HEK293 (cell line): Measurements from ENCODE around the gene CASQ2.

Experiments
- CTCF ChIP-seq: fragments of 450-650 bp; formaldehyde crosslinking; IDR thresholded peaks from 2 replicates; pipeline ENCODE4 v1.5.1; 2016; ENCODE audit warnings: missing biosample characterization, missing genetic modification characterization
- MEIS1 ChIP-seq: sonication (generic); formaldehyde crosslinking; IDR thresholded peaks from 2 replicates; pipeline ENCODE4 v1.8.1; 2022; ENCODE audit warnings: missing genetic modification reagents, mild to moderate bottlenecking, borderline replicate concordance
- PBX3 ChIP-seq: sonication (generic); formaldehyde crosslinking; IDR thresholded peaks from 2 replicates; pipeline ENCODE4 v1.8.1; 2022; ENCODE audit warnings: mild to moderate bottlenecking, moderate library complexity, missing genetic modification reagents
- SP2 ChIP-seq: fragments of 450-650 bp; formaldehyde crosslinking; IDR thresholded peaks from 2 replicates; pipeline ENCODE4 v1.5.1; 2016; ENCODE audit warnings: missing biosample characterization, missing genetic modification characterization
- ZNF174 ChIP-seq: fragments of 450-650 bp; formaldehyde crosslinking; IDR thresholded peaks from 2 replicates; pipeline ENCODE4 v1.5.0; 2017; ENCODE audit warnings: missing biosample characterization, mild to moderate bottlenecking, missing genetic modification characterization
- ZNF175 ChIP-seq: fragments of 450-650 bp; formaldehyde crosslinking; IDR thresholded peaks from 2 replicates; pipeline ENCODE4 v1.5.1; 2016; ENCODE audit warnings: missing biosample characterization, missing genetic modification characterization
- ZNF214 ChIP-seq: fragments of 450-650 bp; formaldehyde crosslinking; IDR thresholded peaks from 2 replicates; pipeline ENCODE4 v1.5.1; 2017; ENCODE audit warnings: missing biosample characterization, mild to moderate bottlenecking, missing genetic modification characterization, borderline replicate concordance
- ZNF302 ChIP-seq: fragments of 450-650 bp; formaldehyde crosslinking; IDR thresholded peaks from 2 replicates; pipeline ENCODE4 v1.5.1; 2016; ENCODE audit warnings: missing biosample characterization, missing genetic modification characterization, low read depth
- ZNF335 ChIP-seq: fragments of 450-650 bp; formaldehyde crosslinking; conservative IDR thresholded peaks from 2 replicates; pipeline ENCODE4 v1.5.1; 2016; ENCODE audit warnings: missing biosample characterization, missing genetic modification characterization
- ZNF423 ChIP-seq: fragments of 450-650 bp; formaldehyde crosslinking; IDR thresholded peaks from 2 replicates; pipeline ENCODE4 v1.5.1; 2016; ENCODE audit warnings: missing biosample characterization, missing genetic modification characterization
- ZNF544 ChIP-seq: fragments of 450-650 bp; formaldehyde crosslinking; IDR thresholded peaks from 2 replicates; pipeline ENCODE4 v1.5.0; 2017; ENCODE audit warnings: missing biosample characterization, missing genetic modification characterization
- TF ChIP-seq, protein P1 (sequence below): fragments of 450-650 bp; formaldehyde crosslinking; IDR thresholded peaks from 2 replicates; pipeline ENCODE4 v1.5.1; 2016; ENCODE audit warnings: missing biosample characterization, missing genetic modification characterization
- TF ChIP-seq, protein P2 (sequence below): fragments of 450-650 bp; formaldehyde crosslinking; IDR thresholded peaks from 2 replicates; pipeline ENCODE4 v1.5.1; 2016; ENCODE audit warnings: missing biosample characterization, missing genetic modification characterization
- TF ChIP-seq, protein P3 (sequence below): fragments of 450-650 bp; formaldehyde crosslinking; IDR thresholded peaks from 2 replicates; pipeline ENCODE4 v1.5.1; 2016; ENCODE audit warnings: missing biosample characterization, missing genetic modification characterization, borderline replicate concordance

DNA sequence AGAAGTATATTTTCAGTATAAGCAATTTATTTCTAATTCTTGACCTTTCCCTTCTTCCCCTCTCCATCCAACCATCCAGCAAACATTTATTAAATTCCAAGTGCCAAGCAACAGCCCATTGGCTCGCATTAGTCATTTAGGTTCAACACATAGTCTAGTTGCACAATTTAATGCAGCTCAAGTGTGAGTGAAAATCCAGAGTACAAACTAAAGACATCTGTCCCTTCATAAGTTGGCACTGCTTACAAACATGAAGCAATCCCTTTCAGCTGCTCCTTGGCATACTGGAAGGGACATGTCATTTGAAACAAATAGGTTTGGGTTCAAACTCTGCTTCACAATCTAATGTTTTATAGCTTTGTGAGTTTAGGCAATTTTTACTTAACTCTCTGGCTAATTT lies 10.7 kb downstream of the CASQ2 start:
- TF ChIP-seq, protein P1, sequence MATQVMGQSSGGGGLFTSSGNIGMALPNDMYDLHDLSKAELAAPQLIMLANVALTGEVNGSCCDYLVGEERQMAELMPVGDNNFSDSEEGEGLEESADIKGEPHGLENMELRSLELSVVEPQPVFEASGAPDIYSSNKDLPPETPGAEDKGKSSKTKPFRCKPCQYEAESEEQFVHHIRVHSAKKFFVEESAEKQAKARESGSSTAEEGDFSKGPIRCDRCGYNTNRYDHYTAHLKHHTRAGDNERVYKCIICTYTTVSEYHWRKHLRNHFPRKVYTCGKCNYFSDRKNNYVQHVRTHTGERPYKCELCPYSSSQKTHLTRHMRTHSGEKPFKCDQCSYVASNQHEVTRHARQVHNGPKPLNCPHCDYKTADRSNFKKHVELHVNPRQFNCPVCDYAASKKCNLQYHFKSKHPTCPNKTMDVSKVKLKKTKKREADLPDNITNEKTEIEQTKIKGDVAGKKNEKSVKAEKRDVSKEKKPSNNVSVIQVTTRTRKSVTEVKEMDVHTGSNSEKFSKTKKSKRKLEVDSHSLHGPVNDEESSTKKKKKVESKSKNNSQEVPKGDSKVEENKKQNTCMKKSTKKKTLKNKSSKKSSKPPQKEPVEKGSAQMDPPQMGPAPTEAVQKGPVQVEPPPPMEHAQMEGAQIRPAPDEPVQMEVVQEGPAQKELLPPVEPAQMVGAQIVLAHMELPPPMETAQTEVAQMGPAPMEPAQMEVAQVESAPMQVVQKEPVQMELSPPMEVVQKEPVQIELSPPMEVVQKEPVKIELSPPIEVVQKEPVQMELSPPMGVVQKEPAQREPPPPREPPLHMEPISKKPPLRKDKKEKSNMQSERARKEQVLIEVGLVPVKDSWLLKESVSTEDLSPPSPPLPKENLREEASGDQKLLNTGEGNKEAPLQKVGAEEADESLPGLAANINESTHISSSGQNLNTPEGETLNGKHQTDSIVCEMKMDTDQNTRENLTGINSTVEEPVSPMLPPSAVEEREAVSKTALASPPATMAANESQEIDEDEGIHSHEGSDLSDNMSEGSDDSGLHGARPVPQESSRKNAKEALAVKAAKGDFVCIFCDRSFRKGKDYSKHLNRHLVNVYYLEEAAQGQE (tag by site-specific recombination) = no peak
- TF ChIP-seq CTCF (tag by site-specific recombination) (no peak), ZNF174 (tag by site-specific recombination) (no peak), SP2 (tag by site-specific recombination) (no peak), ZNF214 (tag by site-specific recombination) (no peak), ZNF302 (no peak), ZNF175 (no peak), ZNF423 (tag by site-specific recombination) (no peak), ZNF335 (tag by site-specific recombination) (no peak), PBX3 (CRISPR knock-in tag) (no peak), ZNF544 (tag by site-specific recombination) (no peak), MEIS1 (CRISPR knock-in tag) (no peak)
- TF ChIP-seq, protein P2, sequence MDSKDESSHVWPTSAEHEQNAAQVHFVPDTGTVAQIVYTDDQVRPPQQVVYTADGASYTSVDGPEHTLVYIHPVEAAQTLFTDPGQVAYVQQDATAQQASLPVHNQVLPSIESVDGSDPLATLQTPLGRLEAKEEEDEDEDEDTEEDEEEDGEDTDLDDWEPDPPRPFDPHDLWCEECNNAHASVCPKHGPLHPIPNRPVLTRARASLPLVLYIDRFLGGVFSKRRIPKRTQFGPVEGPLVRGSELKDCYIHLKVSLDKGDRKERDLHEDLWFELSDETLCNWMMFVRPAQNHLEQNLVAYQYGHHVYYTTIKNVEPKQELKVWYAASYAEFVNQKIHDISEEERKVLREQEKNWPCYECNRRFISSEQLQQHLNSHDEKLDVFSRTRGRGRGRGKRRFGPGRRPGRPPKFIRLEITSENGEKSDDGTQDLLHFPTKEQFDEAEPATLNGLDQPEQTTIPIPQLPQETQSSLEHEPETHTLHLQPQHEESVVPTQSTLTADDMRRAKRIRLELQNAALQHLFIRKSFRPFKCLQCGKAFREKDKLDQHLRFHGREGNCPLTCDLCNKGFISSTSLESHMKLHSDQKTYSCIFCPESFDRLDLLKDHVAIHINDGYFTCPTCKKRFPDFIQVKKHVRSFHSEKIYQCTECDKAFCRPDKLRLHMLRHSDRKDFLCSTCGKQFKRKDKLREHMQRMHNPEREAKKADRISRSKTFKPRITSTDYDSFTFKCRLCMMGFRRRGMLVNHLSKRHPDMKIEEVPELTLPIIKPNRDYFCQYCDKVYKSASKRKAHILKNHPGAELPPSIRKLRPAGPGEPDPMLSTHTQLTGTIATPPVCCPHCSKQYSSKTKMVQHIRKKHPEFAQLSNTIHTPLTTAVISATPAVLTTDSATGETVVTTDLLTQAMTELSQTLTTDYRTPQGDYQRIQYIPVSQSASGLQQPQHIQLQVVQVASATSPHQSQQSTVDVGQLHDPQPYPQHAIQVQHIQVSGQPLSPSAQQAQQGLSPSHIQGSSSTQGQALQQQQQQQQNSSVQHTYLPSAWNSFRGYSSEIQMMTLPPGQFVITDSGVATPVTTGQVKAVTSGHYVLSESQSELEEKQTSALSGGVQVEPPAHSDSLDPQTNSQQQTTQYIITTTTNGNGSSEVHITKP (tag by site-specific recombination) = no peak
- TF ChIP-seq, protein P3, sequence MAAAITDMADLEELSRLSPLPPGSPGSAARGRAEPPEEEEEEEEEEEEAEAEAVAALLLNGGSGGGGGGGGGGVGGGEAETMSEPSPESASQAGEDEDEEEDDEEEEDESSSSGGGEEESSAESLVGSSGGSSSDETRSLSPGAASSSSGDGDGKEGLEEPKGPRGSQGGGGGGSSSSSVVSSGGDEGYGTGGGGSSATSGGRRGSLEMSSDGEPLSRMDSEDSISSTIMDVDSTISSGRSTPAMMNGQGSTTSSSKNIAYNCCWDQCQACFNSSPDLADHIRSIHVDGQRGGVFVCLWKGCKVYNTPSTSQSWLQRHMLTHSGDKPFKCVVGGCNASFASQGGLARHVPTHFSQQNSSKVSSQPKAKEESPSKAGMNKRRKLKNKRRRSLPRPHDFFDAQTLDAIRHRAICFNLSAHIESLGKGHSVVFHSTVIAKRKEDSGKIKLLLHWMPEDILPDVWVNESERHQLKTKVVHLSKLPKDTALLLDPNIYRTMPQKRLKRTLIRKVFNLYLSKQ = no peak
